WI38 (cell line): ENCODE data around the gene KIF18B.

Source experiments
- H3K4me3 ChIP-seq: 2 replicates; pipeline ENCODE4 v1.5.1; 2011; ENCODE audit warnings: low read depth, mild to moderate bottlenecking, control low read depth, low read length
- CTCF ChIP-seq: IDR thresholded peaks from 2 replicates; pipeline ENCODE4 v1.5.1; 2012; ENCODE audit warnings: low read depth, mild to moderate bottlenecking, control low read depth, low read length

Gene KIF18B

GRCh38 chr17:44906763-44907728 is 40.5 kb downstream of the KIF18B start:
- H3K4me3 ChIP-seq, result no peak overlapping the region
- no peak for TF ChIP-seq CTCF

GRCh38 chr17:44906010-44906646 is 41.4 kb downstream of the KIF18B start:
- H3K4me3 ChIP-seq, result no peak overlapping the region
- TF ChIP-seq CTCF, result no peak

GRCh38 chr17:44905006-44906000 is 42.3 kb downstream of the KIF18B start:
- no peak for TF ChIP-seq CTCF
- no peak overlapping the region for H3K4me3 ChIP-seq

GRCh38 chr17:44904001-44904984 is 43.3 kb downstream of the KIF18B start:
- TF ChIP-seq CTCF, result no peak
- no peak overlapping the region for H3K4me3 ChIP-seq

GRCh38 chr17:44903012-44903685 is 44.4 kb downstream of the KIF18B start:
- H3K4me3 ChIP-seq, result no peak overlapping the region
- no peak for TF ChIP-seq CTCF
